ENCODE results near the gene NKX2-1. TPM values are rescaled to one million over a fixed set of nuclear protein-coding genes. Genes with fewer than 3 reads are reported as not detected.

The NKX2-1 gene
- total RNA-seq, 1 experiment from 2014 or later: not detected

GRCh38 chr14:36493761-36494160, 26.3 kb downstream of the NKX2-1 start:
- Histone ChIP-seq H3K9me3 (ENCODE audit: low read length) (no peaks in the 10 kb centered on the region), H3K9me2 (replicated peaks; ENCODE audit: low read length) (no peaks in the 10 kb centered on the region), H3K27me3 (ENCODE audit: low read length) (peaks cover 95% of the 10 kb centered on the region), H3K4me2 (ENCODE audit: low read length) (no peak overlapping the region), H3K36me3 (ENCODE audit: low read depth, low read length) (no peaks in the 10 kb centered on the region), H3K4me1 (ENCODE audit: insufficient read depth, low read length) (no peaks in the 10 kb centered on the region), H3F3A (ENCODE audit: low read length, unreplicated experiment) (no peaks in the 10 kb centered on the region), H3K9ac (ENCODE audit: low read length) (no peak overlapping the region), H3K4me3 (ENCODE audit: low read length) (no peak overlapping the region), H3K79me2 (ENCODE audit: low read length) (no peaks in the 10 kb centered on the region), H3K27ac (ENCODE audit: low read length) (no peak overlapping the region), H4K20me1 (ENCODE audit: low read length) (no peaks in the 10 kb centered on the region), H2AFZ (ENCODE audit: low read length) (no peak overlapping the region)
- BruUV-seq (replicated peaks): no TSS peak
- CTCF ChIA-PET: no interaction called here
- no peak for DNase-seq
- no peak for ATAC-seq
- intact Hi-C loops (cut with micrococcal nuclease): no loop called here
- TF ChIP-seq EZH2 (IDR thresholded peaks at IDR 0.05; ENCODE audit: low read length, unreplicated experiment) (no peak), EZH2phosphoT487 (IDR thresholded peaks at IDR 0.05; ENCODE audit: borderline replicate concordance, low read length) (no peak), CTCF (conservative IDR thresholded peaks at IDR 0.05; ENCODE audit: low read depth, low read length) (no peak)
- POLR2A ChIA-PET (ENCODE audit: unreplicated experiment): no interaction called here

GRCh38 chr14:36485773-36486172, 34.3 kb downstream of the NKX2-1 start:
- TF ChIP-seq EZH2phosphoT487 (IDR thresholded peaks at IDR 0.05; ENCODE audit: borderline replicate concordance, low read length) (no peak), CTCF (conservative IDR thresholded peaks at IDR 0.05; ENCODE audit: low read depth, low read length) (no peak), EZH2 (IDR thresholded peaks at IDR 0.05; ENCODE audit: low read length, unreplicated experiment) (no peak)
- ChIA-PET CTCF (interaction anchor here (0.6 kb wide), 1 partner anchor 531 kb away, joined by 4 read pairs; no protein-coding TSS in a partner anchor), POLR2A (ENCODE audit: unreplicated experiment) (no interaction called here)
- H3K4me2 ChIP-seq (ENCODE audit: low read length): no peak overlapping the region
- peaks cover 72% of the 10 kb centered on the region for H3K27me3 ChIP-seq (ENCODE audit: low read length)
- H4K20me1 ChIP-seq (ENCODE audit: low read length): no peaks in the 10 kb centered on the region
- no TSS peak for BruUV-seq (replicated peaks)
- H2AFZ ChIP-seq (ENCODE audit: low read length): no peak overlapping the region
- H3K4me3 ChIP-seq (ENCODE audit: low read length): no peak overlapping the region
- H3F3A ChIP-seq (ENCODE audit: low read length, unreplicated experiment): no peaks in the 10 kb centered on the region
- no peaks in the 10 kb centered on the region for H3K36me3 ChIP-seq (ENCODE audit: low read depth, low read length)
- H3K9me2 ChIP-seq (replicated peaks; ENCODE audit: low read length): no peaks in the 10 kb centered on the region
- no peak overlapping the region for H3K9ac ChIP-seq (ENCODE audit: low read length)
- DNase-seq (no peak), ATAC-seq (no peak)
- H3K79me2 ChIP-seq (ENCODE audit: low read length): no peaks in the 10 kb centered on the region
- H3K27ac ChIP-seq (ENCODE audit: low read length): no peak overlapping the region
- intact Hi-C loops (cut with micrococcal nuclease): no loop called here
- H3K9me3 ChIP-seq (ENCODE audit: low read length): no peaks in the 10 kb centered on the region
- H3K4me1 ChIP-seq (ENCODE audit: insufficient read depth, low read length): no peaks in the 10 kb centered on the region

GRCh38 chr14:36479344-36479743, 40.7 kb downstream of the NKX2-1 start:
- DNase-seq (no peak), ATAC-seq (no peak)
- no TSS peak for BruUV-seq (replicated peaks)
- ChIA-PET POLR2A (ENCODE audit: unreplicated experiment) (no interaction called here), CTCF (no interaction called here)
- Histone ChIP-seq H4K20me1 (ENCODE audit: low read length) (no peaks in the 10 kb centered on the region), H3K9me2 (replicated peaks; ENCODE audit: low read length) (no peaks in the 10 kb centered on the region), H3K27me3 (ENCODE audit: low read length) (peaks cover 26% of the 10 kb centered on the region), H3K4me2 (ENCODE audit: low read length) (peak overlapping the region; percentile 33; the same call in 1 of the 2 replicates), H3K4me3 (ENCODE audit: low read length) (no peak overlapping the region), H3K9me3 (ENCODE audit: low read length) (no peaks in the 10 kb centered on the region), H2AFZ (ENCODE audit: low read length) (no peak overlapping the region), H3K36me3 (ENCODE audit: low read depth, low read length) (no peaks in the 10 kb centered on the region), H3F3A (ENCODE audit: low read length, unreplicated experiment) (no peaks in the 10 kb centered on the region), H3K9ac (ENCODE audit: low read length) (no peak overlapping the region), H3K79me2 (ENCODE audit: low read length) (no peaks in the 10 kb centered on the region), H3K4me1 (ENCODE audit: insufficient read depth, low read length) (peaks cover 21% of the 10 kb centered on the region), H3K27ac (ENCODE audit: low read length) (peak overlapping the region; percentile 70)
- no peak for TF ChIP-seq EZH2phosphoT487 (IDR thresholded peaks at IDR 0.05; ENCODE audit: borderline replicate concordance, low read length)
- no peak for TF ChIP-seq EZH2 (IDR thresholded peaks at IDR 0.05; ENCODE audit: low read length, unreplicated experiment)
- no peak for TF ChIP-seq CTCF (conservative IDR thresholded peaks at IDR 0.05; ENCODE audit: low read depth, low read length)
- intact Hi-C loops (cut with micrococcal nuclease): no loop called here

Measured in PC-3 (cell line).